SK-N-SH treated with all-trans-retinoic acid at 6 μM for 48 hours (cell line): ENCODE measurements around the gene MXRA8.
"Not testable (repeated sequence)": the region's sequence is repeated elsewhere in the genome, so short reads cannot be mapped to it uniquely, and the experiment has no call there.

Experiments
- ISL1 ChIP-seq: fragments of 250-450 bp; sonication (Bioruptor Pico); IDR thresholded peaks from 2 replicates; pipeline ENCODE4 v2.1.2; 2022; ENCODE audit warnings: mild to moderate bottlenecking, moderate library complexity
- PPARA ChIP-seq: fragments of 250-450 bp; sonication (Bioruptor Pico); IDR thresholded peaks from 2 replicates; pipeline ENCODE4 v1.5.0; 2020; ENCODE audit warnings: mild to moderate bottlenecking, borderline replicate concordance
- RARB ChIP-seq: fragments of 250-450 bp; sonication (Bioruptor Pico); IDR thresholded peaks from 2 replicates; pipeline ENCODE4 v1.8.0; 2021; ENCODE audit warnings: mild to moderate bottlenecking, moderate library complexity
- ZC3H10 ChIP-seq: fragments of 250-450 bp; sonication (Bioruptor Pico); IDR thresholded peaks from 2 replicates; pipeline ENCODE4 v1.5.1; 2021; ENCODE audit warnings: mild to moderate bottlenecking, moderate library complexity
- ZFP3 ChIP-seq: fragments of 250-450 bp; sonication (Bioruptor Pico); IDR thresholded peaks from 2 replicates; pipeline ENCODE4 v1.5.0; 2020; ENCODE audit warnings: mild to moderate bottlenecking, moderate library complexity
- ZFP30 ChIP-seq: fragments of 450-650 bp; formaldehyde crosslinking; IDR thresholded peaks from 2 replicates; pipeline ENCODE4 v1.5.0; 2022; ENCODE audit warnings: mild to moderate bottlenecking, moderate library complexity
- ZNF70 ChIP-seq: fragments of 450-650 bp; formaldehyde crosslinking; IDR thresholded peaks from 2 replicates; pipeline ENCODE4 v1.5.0; 2020; ENCODE audit warnings: mild to moderate bottlenecking, moderate library complexity
- TF ChIP-seq, protein P1 (sequence below): fragments of 250-450 bp; sonication (Bioruptor Pico); IDR thresholded peaks from 2 replicates; pipeline ENCODE4 v1.5.1; 2021; ENCODE audit warnings: mild to moderate bottlenecking, moderate library complexity
- TF ChIP-seq, protein P2 (sequence below): fragments of 250-450 bp; sonication (Bioruptor Pico); IDR thresholded peaks from 2 replicates; pipeline ENCODE4 v1.8.0; 2020; ENCODE audit warnings: mild to moderate bottlenecking, moderate library complexity, borderline replicate concordance
- TF ChIP-seq, protein P3 (sequence below): fragments of 250-450 bp; sonication (Bioruptor Pico); IDR thresholded peaks from 2 replicates; pipeline ENCODE4 v1.5.0; 2020; ENCODE audit warnings: mild to moderate bottlenecking, moderate library complexity

DNA sequence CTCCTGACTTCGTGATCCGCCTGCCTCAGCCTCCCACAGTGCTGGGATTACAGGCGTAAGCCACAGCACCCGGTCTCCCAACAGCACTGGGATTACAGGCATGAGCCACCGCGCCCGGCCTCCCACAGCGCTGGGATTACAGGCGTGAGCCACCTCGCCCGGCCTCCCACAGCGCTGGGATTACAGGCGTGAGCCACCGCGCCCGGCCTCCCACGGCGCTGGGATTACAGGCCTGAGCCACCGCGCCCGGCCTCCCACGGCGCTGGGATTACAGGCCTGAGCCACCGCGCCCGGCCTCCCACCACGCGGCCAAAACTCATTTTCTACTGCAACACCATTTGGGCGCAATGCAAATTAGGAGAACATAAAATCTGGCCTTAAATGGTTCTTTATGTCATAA lies 27.0 kb upstream of the MXRA8 start:
- TF ChIP-seq, protein P1, sequence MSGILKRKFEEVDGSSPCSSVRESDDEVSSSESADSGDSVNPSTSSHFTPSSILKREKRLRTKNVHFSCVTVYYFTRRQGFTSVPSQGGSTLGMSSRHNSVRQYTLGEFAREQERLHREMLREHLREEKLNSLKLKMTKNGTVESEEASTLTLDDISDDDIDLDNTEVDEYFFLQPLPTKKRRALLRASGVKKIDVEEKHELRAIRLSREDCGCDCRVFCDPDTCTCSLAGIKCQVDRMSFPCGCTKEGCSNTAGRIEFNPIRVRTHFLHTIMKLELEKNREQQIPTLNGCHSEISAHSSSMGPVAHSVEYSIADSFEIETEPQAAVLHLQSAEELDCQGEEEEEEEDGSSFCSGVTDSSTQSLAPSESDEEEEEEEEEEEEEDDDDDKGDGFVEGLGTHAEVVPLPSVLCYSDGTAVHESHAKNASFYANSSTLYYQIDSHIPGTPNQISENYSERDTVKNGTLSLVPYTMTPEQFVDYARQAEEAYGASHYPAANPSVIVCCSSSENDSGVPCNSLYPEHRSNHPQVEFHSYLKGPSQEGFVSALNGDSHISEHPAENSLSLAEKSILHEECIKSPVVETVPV (CRISPR knock-in tag), result not testable (repeated sequence)
- not testable (repeated sequence) for TF ChIP-seq ZFP30 (CRISPR knock-in tag); ZFP3; ZNF70; ZC3H10 (CRISPR knock-in tag); RARB (CRISPR knock-in tag); PPARA; ISL1
- TF ChIP-seq, protein P2, sequence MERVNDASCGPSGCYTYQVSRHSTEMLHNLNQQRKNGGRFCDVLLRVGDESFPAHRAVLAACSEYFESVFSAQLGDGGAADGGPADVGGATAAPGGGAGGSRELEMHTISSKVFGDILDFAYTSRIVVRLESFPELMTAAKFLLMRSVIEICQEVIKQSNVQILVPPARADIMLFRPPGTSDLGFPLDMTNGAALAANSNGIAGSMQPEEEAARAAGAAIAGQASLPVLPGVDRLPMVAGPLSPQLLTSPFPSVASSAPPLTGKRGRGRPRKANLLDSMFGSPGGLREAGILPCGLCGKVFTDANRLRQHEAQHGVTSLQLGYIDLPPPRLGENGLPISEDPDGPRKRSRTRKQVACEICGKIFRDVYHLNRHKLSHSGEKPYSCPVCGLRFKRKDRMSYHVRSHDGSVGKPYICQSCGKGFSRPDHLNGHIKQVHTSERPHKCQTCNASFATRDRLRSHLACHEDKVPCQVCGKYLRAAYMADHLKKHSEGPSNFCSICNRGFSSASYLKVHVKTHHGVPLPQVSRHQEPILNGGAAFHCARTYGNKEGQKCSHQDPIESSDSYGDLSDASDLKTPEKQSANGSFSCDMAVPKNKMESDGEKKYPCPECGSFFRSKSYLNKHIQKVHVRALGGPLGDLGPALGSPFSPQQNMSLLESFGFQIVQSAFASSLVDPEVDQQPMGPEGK (CRISPR knock-in tag), result not testable (repeated sequence)
- TF ChIP-seq, protein P3, sequence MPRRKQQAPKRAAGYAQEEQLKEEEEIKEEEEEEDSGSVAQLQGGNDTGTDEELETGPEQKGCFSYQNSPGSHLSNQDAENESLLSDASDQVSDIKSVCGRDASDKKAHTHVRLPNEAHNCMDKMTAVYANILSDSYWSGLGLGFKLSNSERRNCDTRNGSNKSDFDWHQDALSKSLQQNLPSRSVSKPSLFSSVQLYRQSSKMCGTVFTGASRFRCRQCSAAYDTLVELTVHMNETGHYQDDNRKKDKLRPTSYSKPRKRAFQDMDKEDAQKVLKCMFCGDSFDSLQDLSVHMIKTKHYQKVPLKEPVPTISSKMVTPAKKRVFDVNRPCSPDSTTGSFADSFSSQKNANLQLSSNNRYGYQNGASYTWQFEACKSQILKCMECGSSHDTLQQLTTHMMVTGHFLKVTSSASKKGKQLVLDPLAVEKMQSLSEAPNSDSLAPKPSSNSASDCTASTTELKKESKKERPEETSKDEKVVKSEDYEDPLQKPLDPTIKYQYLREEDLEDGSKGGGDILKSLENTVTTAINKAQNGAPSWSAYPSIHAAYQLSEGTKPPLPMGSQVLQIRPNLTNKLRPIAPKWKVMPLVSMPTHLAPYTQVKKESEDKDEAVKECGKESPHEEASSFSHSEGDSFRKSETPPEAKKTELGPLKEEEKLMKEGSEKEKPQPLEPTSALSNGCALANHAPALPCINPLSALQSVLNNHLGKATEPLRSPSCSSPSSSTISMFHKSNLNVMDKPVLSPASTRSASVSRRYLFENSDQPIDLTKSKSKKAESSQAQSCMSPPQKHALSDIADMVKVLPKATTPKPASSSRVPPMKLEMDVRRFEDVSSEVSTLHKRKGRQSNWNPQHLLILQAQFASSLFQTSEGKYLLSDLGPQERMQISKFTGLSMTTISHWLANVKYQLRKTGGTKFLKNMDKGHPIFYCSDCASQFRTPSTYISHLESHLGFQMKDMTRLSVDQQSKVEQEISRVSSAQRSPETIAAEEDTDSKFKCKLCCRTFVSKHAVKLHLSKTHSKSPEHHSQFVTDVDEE (CRISPR knock-in tag), result not testable (repeated sequence)
